NCI-H2196 (cell line): Measurements from ENCODE around the gene B3GAT1.

Experiments
- DNase-seq: peaks from one replicate; lab custom pipeline; 2025; ENCODE audit not compliant: unreplicated experiment; lab: John Stamatoyannopoulos, UW

The B3GAT1 gene

GRCh38 chr11:134392953-134393615 lies 19.0 kb downstream of the B3GAT1 start:
- no peak for DNase-seq

- no peak for DNase-seq
Measured at GRCh38 chr11:134391656-134392055, 20.4 kb downstream of the B3GAT1 start.

GRCh38 chr11:134390706-134391569 lies 21.1 kb downstream of the B3GAT1 start:
- no peak for DNase-seq

- DNase-seq: no peak
Measured at GRCh38 chr11:134389464-134390180, 22.4 kb downstream of the B3GAT1 start.

- no peak for DNase-seq
Measured at GRCh38 chr11:134388590-134388989, 23.5 kb downstream of the B3GAT1 start.

- DNase-seq: no peak
Measured at GRCh38 chr11:134387501-134387900, 24.5 kb downstream of the B3GAT1 start.

- no peak for DNase-seq
Measured at GRCh38 chr11:134386945-134387344, 25.1 kb downstream of the B3GAT1 start.

- DNase-seq: peak; percentile 88
Measured at GRCh38 chr11:134385774-134386565, 26.1 kb downstream of the B3GAT1 start.

- no peak for DNase-seq
Measured at GRCh38 chr11:134385171-134385570, 26.9 kb downstream of the B3GAT1 start.

GRCh38 chr11:134384406-134384805 lies 27.6 kb downstream of the B3GAT1 start:
- DNase-seq: no peak

GRCh38 chr11:134383576-134384221 lies 28.3 kb downstream of the B3GAT1 start:
- DNase-seq: no peak

GRCh38 chr11:134382830-134383229 lies 29.2 kb downstream of the B3GAT1 start:
- no peak for DNase-seq

GRCh38 chr11:134382257-134382656 lies 29.8 kb downstream of the B3GAT1 start:
- DNase-seq: no peak

- no peak for DNase-seq
Measured at GRCh38 chr11:134380785-134381184, 31.3 kb downstream of the B3GAT1 start.

GRCh38 chr11:134380229-134380628 lies 31.8 kb downstream of the B3GAT1 start:
- no peak for DNase-seq

- DNase-seq: no peak
Measured at GRCh38 chr11:134379241-134379640, 32.8 kb downstream of the B3GAT1 start.

- DNase-seq: no peak
Measured at GRCh38 chr11:134377876-134378275, 34.2 kb downstream of the B3GAT1 start.

- DNase-seq: no peak
Measured at GRCh38 chr11:134376150-134376921, 35.7 kb downstream of the B3GAT1 start.

- DNase-seq: no peak
Measured at GRCh38 chr11:134374891-134375550, 37.0 kb downstream of the B3GAT1 start.
